ENCODE measurements around the gene IL23R.

GRCh38 chr1:67269061-67269460 lies 102.8 kb downstream of the IL23R start:
- TF ChIP-seq CTCF (IDR thresholded peaks at IDR 0.05) (no peak), POLR2A (IDR thresholded peaks at IDR 0.05) (no peak)

Data from adrenal gland (tissue), 5 donors.